Measurements from ENCODE around the gene ZNF84. TPM values are rescaled to one million over a fixed set of nuclear protein-coding genes. Genes with fewer than 3 reads are reported as not detected.

Gene ZNF84
- total RNA-seq (2022; extraction: Qiagen RNA extraction), result 10.6 to 15.8 TPM (median 11.9 TPM) in 5 replicates

DNA sequence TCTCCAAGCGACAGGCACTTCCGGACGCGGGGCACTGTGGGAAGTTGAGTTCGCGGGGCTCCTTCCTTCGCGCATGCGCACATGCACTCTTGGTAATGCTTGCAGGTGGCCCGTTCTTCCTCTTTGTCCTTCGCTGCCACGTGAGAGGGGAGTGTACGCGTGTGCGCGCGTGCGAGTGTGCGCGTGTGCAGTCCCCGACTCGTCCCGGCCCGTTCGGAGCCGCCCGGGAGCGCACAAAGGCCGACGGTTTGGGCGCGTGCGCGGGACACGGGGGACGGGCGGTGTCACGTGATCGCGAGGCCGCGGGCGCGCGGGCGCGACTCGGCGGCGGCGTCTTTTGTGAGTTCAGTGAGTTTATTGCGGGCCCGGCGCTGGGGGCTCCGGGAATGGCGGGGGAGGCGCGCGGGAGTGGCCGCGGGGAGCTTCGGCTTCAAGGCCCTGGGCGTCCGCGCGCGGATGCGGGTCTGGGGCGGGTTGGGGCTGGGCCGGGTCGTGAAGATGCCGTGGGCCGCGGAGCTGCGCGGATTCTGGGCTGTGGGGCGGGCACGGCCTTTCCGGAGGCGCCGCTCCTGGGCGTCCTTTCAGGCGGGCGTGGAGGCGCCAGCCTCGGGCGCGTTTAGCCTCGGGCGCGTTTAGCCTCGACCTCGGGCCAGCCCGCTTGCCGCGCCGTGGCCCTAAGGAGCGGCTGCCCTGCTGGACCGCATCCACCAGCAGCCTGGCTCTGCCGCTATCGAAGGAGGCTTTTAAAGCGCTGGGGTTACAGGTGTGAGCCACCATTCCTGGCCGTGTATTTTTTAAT is at the start of gene ZNF84:
ZNF84 (plus strand) TSS at position 303 of the 799 bp plus-strand sequence. CDS start 3,959 bp downstream, outside the sequence.

DNA sequence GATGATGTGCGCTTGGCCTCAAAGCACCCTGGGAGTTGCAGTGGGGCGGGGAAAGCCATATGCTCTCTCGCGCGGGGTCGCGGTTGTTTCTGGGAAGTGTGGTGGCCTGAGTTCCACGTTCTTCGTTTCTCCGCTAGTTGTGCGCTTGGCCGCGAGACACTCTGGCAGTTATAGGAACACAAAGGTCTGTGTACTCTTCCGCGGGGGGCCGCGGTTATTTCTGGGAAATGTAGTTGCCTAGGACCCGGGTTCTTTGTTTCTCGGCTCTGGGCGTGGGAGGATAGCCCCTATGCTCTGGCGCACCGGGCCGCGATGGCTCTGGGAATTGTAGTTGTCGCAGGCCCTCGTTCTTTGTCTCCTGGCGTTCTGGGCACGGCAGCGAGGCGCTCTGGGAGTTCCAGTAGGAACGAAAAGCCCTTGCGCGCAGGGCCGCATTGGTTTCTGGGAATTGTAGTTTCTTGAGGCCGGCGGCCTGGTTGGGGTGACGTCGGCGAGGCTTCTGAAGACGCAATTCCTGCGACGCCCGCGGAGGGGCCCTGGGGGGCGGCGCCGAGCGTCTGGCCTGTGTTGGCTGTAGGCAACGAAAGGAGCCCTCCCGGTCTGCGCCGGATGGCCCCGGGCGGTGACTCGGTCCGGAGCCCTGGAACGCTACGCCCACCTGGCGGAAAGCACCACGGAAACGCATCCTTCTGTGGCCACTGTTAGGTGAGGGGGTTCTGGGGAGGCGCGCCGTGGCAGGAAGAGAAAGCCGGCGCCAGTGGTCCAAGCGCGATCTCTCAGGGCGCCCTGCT is 43.3 kb downstream of the ZNF84 start, which contains the start of gene ZNF140:
ZNF140 (plus strand) TSS at position 556 of the 791 bp plus-strand sequence. CDS start 398 bp downstream, outside the sequence.

Other genes starting within 250 kb of the ZNF84 start
- gene GOLGA3, start 208.6 kb upstream of the ZNF84 start, total RNA-seq (2022; extraction: Qiagen RNA extraction), result 19.4 to 30.2 TPM (median 21.1 TPM) in 5 replicates
- 20.6 to 26.6 TPM (median 22.6 TPM) in 5 replicates for gene CHFR, start 149.9 kb upstream of the ZNF84 start, total RNA-seq (2022; extraction: Qiagen RNA extraction)
- gene ZNF605, start 81.2 kb upstream of the ZNF84 start, total RNA-seq (2022; extraction: Qiagen RNA extraction), result 2.1 to 4.1 TPM (median 3.1 TPM) in 5 replicates
- 7.0 to 10.3 TPM (median 7.8 TPM) in 5 replicates for gene ZNF26, start 51.1 kb upstream of the ZNF84 start, total RNA-seq (2022; extraction: Qiagen RNA extraction)
- gene ZNF140, start 43.4 kb downstream of the ZNF84 start, total RNA-seq (2022; extraction: Qiagen RNA extraction), result 8.7 to 9.8 TPM (median 9.1 TPM) in 5 replicates
- gene ZNF891, start 92.8 kb downstream of the ZNF84 start, total RNA-seq (2022; extraction: Qiagen RNA extraction), result 0.16 to 0.46 TPM (median 0.37 TPM) in 5 replicates
- 1.1 to 1.9 TPM (median 1.3 TPM) in 5 replicates for gene ZNF10, start 93.1 kb downstream of the ZNF84 start, total RNA-seq (2022; extraction: Qiagen RNA extraction)
- gene ZNF268, start 144.0 kb downstream of the ZNF84 start, total RNA-seq (2022; extraction: Qiagen RNA extraction), result 8.1 to 19.0 TPM (median 10.4 TPM) in 5 replicates
- not detected in 5 replicates for gene ANHX, start 198.4 kb downstream of the ZNF84 start, total RNA-seq (2022; extraction: Qiagen RNA extraction)